ENCODE data around the gene POMZP3. TPM values are rescaled to one million over a fixed set of nuclear protein-coding genes. Genes with fewer than 3 reads are reported as not detected.
"Not testable (repeated sequence)": the region's sequence is repeated elsewhere in the genome, so short reads cannot be mapped to it uniquely, and the experiment has no call there.

Gene POMZP3
- total and polyA plus RNA-seq, 2 of the 13 experiments (the other 11 are each of a cell fraction or from before 2014, with no cell fraction given), result 1.5 to 3.5 TPM

- TF ChIP-seq, protein P1, sequence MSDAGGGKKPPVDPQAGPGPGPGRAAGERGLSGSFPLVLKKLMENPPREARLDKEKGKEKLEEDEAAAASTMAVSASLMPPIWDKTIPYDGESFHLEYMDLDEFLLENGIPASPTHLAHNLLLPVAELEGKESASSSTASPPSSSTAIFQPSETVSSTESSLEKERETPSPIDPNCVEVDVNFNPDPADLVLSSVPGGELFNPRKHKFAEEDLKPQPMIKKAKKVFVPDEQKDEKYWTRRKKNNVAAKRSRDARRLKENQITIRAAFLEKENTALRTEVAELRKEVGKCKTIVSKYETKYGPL (CRISPR knock-in tag; IDR thresholded peaks at IDR 0.05), result 0 out of 2 replicates have a peak, but pooled peaks have one; percentile 28
- TF ChIP-seq HES4 (CRISPR knock-in tag; IDR thresholded peaks at IDR 0.05; ENCODE audit: borderline replicate concordance), result peak; percentile 53; the same call in 1 of the 2 replicates
- TF ChIP-seq ZFY (CRISPR knock-in tag; IDR thresholded peaks at IDR 0.05), result peak; percentile 90
- TF ChIP-seq, protein P2, sequence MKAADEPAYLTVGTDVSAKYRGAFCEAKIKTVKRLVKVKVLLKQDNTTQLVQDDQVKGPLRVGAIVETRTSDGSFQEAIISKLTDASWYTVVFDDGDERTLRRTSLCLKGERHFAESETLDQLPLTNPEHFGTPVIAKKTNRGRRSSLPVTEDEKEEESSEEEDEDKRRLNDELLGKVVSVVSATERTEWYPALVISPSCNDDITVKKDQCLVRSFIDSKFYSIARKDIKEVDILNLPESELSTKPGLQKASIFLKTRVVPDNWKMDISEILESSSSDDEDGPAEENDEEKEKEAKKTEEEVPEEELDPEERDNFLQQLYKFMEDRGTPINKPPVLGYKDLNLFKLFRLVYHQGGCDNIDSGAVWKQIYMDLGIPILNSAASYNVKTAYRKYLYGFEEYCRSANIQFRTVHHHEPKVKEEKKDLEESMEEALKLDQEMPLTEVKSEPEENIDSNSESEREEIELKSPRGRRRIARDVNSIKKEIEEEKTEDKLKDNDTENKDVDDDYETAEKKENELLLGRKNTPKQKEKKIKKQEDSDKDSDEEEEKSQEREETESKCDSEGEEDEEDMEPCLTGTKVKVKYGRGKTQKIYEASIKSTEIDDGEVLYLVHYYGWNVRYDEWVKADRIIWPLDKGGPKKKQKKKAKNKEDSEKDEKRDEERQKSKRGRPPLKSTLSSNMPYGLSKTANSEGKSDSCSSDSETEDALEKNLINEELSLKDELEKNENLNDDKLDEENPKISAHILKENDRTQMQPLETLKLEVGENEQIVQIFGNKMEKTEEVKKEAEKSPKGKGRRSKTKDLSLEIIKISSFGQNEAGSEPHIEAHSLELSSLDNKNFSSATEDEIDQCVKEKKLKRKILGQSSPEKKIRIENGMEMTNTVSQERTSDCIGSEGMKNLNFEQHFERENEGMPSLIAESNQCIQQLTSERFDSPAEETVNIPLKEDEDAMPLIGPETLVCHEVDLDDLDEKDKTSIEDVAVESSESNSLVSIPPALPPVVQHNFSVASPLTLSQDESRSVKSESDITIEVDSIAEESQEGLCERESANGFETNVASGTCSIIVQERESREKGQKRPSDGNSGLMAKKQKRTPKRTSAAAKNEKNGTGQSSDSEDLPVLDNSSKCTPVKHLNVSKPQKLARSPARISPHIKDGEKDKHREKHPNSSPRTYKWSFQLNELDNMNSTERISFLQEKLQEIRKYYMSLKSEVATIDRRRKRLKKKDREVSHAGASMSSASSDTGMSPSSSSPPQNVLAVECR (CRISPR knock-in tag; IDR thresholded peaks at IDR 0.05; ENCODE audit: borderline replicate concordance), result peak; percentile 53; the same call in 1 of the 2 replicates
- peak; percentile 90 for TF ChIP-seq SAFB2 (CRISPR knock-in tag; IDR thresholded peaks at IDR 0.05; ENCODE audit: borderline replicate concordance, low read depth)
- TF ChIP-seq, protein P3, sequence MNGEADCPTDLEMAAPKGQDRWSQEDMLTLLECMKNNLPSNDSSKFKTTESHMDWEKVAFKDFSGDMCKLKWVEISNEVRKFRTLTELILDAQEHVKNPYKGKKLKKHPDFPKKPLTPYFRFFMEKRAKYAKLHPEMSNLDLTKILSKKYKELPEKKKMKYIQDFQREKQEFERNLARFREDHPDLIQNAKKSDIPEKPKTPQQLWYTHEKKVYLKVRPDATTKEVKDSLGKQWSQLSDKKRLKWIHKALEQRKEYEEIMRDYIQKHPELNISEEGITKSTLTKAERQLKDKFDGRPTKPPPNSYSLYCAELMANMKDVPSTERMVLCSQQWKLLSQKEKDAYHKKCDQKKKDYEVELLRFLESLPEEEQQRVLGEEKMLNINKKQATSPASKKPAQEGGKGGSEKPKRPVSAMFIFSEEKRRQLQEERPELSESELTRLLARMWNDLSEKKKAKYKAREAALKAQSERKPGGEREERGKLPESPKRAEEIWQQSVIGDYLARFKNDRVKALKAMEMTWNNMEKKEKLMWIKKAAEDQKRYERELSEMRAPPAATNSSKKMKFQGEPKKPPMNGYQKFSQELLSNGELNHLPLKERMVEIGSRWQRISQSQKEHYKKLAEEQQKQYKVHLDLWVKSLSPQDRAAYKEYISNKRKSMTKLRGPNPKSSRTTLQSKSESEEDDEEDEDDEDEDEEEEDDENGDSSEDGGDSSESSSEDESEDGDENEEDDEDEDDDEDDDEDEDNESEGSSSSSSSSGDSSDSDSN (CRISPR knock-in tag; IDR thresholded peaks at IDR 0.05), result peak; percentile 73; the same call in 1 of the 2 replicates
- TF ChIP-seq GATAD1 (CRISPR knock-in tag; IDR thresholded peaks at IDR 0.05), result peak; percentile 71
- TF ChIP-seq ZNF563 (CRISPR knock-in tag; IDR thresholded peaks at IDR 0.05), result peak; percentile 73; the same call in 1 of the 2 replicates
- TF ChIP-seq ZBTB38 (CRISPR knock-in tag; IDR thresholded peaks at IDR 0.05), result 0 out of 2 replicates have a peak, but pooled peaks have one; percentile 16
- TF ChIP-seq GABPB1 (CRISPR knock-in tag; IDR thresholded peaks at IDR 0.05), result peak; percentile 61; the same call in 1 of the 2 replicates
- TF ChIP-seq CREB1 (IDR thresholded peaks at IDR 0.05), result peak; percentile 71; the same call in 1 of the 2 replicates
- peak; percentile 74 for TF ChIP-seq CREB1 (CRISPR knock-in tag; IDR thresholded peaks at IDR 0.05)
- peak; percentile 60 for TF ChIP-seq POLR2G (IDR thresholded peaks at IDR 0.05; ENCODE audit: low read depth, low read length)
- TF ChIP-seq NONO (IDR thresholded peaks at IDR 0.05), result not testable (repeated sequence)
- TF ChIP-seq NONO (CRISPR knock-in tag; conservative IDR thresholded peaks at IDR 0.05), result peak; percentile 40; the same call in 1 of the 2 replicates
- TF ChIP-seq PHF20 (CRISPR knock-in tag; IDR thresholded peaks at IDR 0.05), result peak; percentile 39; the same call in 1 of the 2 replicates
Observed at GRCh38 chr7:76626989-76627642, at the start of gene POMZP3 (continued).
